ENCODE measurements around the gene MFAP3L. TPM values are rescaled to one million over a fixed set of nuclear protein-coding genes. Genes with fewer than 3 reads are reported as not detected.

MFAP3L gene
- total and polyA plus RNA-seq, 2 donors (not counting 3 experiments of a cell fraction or from before 2014, with no cell fraction given), result 0.22 to 0.23 TPM

- H3K79me2 ChIP-seq (ENCODE audit: control insufficient read depth, insufficient read depth, low read length), result no peaks in the 10 kb centered on the region
- H2AFZ ChIP-seq (ENCODE audit: low read depth, low read length), result no peak overlapping the region
- TF ChIP-seq MYC (IDR thresholded peaks at IDR 0.05; ENCODE audit: low read depth, low read length) (no peak), CTCF (IDR thresholded peaks at IDR 0.05; ENCODE audit: extremely low read depth in 1 of 2, insufficient read depth in 1 of 2, low read depth in 1 of 2, low read length in 2 of 2) (no peak), POLR2A (IDR thresholded peaks at IDR 0.05; ENCODE audit: low read depth, low read length) (no peak), EZH2 (IDR thresholded peaks at IDR 0.05; ENCODE audit: borderline replicate concordance, low read depth, low read length, severe bottlenecking) (no peak), MAX (IDR thresholded peaks at IDR 0.05; ENCODE audit: insufficient read depth, insufficient read length) (no peak), POLR2AphosphoS5 (IDR thresholded peaks at IDR 0.05; ENCODE audit: insufficient read depth, low read depth, low read length) (no peak)
- no peak overlapping the region for H3K9ac ChIP-seq (replicated peaks; ENCODE audit: extremely low read depth, insufficient read depth, low read length)
- H3K36me3 ChIP-seq (ENCODE audit: control insufficient read depth in 2 of 2, extremely low read depth in 1 of 2, insufficient read depth in 2 of 2, low read length in 2 of 2), result no peaks in the 10 kb centered on the region
- no peak for DNase-seq (ENCODE audit: low read depth, low spot score)
- no peak overlapping the region for H3K4me3 ChIP-seq (replicated peaks in 1 of 3; ENCODE audit: insufficient read depth in 1 of 3, low read depth in 1 of 3, low read length in 3 of 3)
- dilution Hi-C loops (cut with MboI; ENCODE audit: extremely low pct_ligation_motif_present, low sequenced_read_pairs), result no loop called here
- ChIA-PET POLR2A (no interaction called here), CTCF (no interaction called here)
- H3K9me1 ChIP-seq (replicated peaks; ENCODE audit: control insufficient read depth, extremely low read depth, insufficient read depth, low read length), result no peaks in the 10 kb centered on the region
- no peaks in the 10 kb centered on the region for H3K9me3 ChIP-seq (replicated peaks; ENCODE audit: control insufficient read depth, insufficient read depth, low read length)
- H4K20me1 ChIP-seq (replicated peaks; ENCODE audit: control insufficient read depth, extremely low read depth, insufficient read depth, low read length), result no peaks in the 10 kb centered on the region
- H3K4me2 ChIP-seq (ENCODE audit: insufficient read depth, low read length), result no peak overlapping the region
- BruUV-seq (replicated peaks), result no TSS peak
- no peak for FAIRE-seq
- no peak overlapping the region for H3K27ac ChIP-seq (ENCODE audit: insufficient read depth, low read depth, low read length)
- H3K4me1 ChIP-seq (ENCODE audit: control insufficient read depth, extremely low read depth, insufficient read depth, low read length), result no peaks in the 10 kb centered on the region
- no peaks in the 10 kb centered on the region for H3K27me3 ChIP-seq (ENCODE audit: control insufficient read depth in 2 of 2, insufficient read depth in 2 of 2, low read length in 2 of 2)
- intact Hi-C loops (cut with micrococcal nuclease), result no loop called here
Observed at GRCh38 chr4:169941141-169941540, 85.1 kb downstream of the MFAP3L start.

- dilution Hi-C loops (cut with MboI; ENCODE audit: extremely low pct_ligation_motif_present, low sequenced_read_pairs) (no loop called here), intact Hi-C loops (cut with micrococcal nuclease) (no loop called here)
- Histone ChIP-seq H3K4me3 (replicated peaks in 1 of 3; ENCODE audit: insufficient read depth in 1 of 3, low read depth in 1 of 3, low read length in 3 of 3) (no peak overlapping the region), H3K27ac (ENCODE audit: insufficient read depth, low read depth, low read length) (no peak overlapping the region), H4K20me1 (replicated peaks; ENCODE audit: control insufficient read depth, extremely low read depth, insufficient read depth, low read length) (no peaks in the 10 kb centered on the region), H3K4me1 (ENCODE audit: control insufficient read depth, extremely low read depth, insufficient read depth, low read length) (no peaks in the 10 kb centered on the region), H3K9me1 (replicated peaks; ENCODE audit: control insufficient read depth, extremely low read depth, insufficient read depth, low read length) (no peaks in the 10 kb centered on the region), H3K9ac (replicated peaks; ENCODE audit: extremely low read depth, insufficient read depth, low read length) (no peak overlapping the region), H2AFZ (ENCODE audit: low read depth, low read length) (no peak overlapping the region), H3K79me2 (ENCODE audit: control insufficient read depth, insufficient read depth, low read length) (no peaks in the 10 kb centered on the region), H3K4me2 (ENCODE audit: insufficient read depth, low read length) (no peak overlapping the region), H3K36me3 (ENCODE audit: control insufficient read depth in 2 of 2, extremely low read depth in 1 of 2, insufficient read depth in 2 of 2, low read length in 2 of 2) (no peaks in the 10 kb centered on the region), H3K27me3 (ENCODE audit: control insufficient read depth in 2 of 2, insufficient read depth in 2 of 2, low read length in 2 of 2) (no peaks in the 10 kb centered on the region), H3K9me3 (replicated peaks; ENCODE audit: control insufficient read depth, insufficient read depth, low read length) (no peaks in the 10 kb centered on the region)
- ChIA-PET CTCF (no interaction called here), POLR2A (no interaction called here)
- FAIRE-seq (no peak), DNase-seq (ENCODE audit: low read depth, low spot score) (no peak)
- TF ChIP-seq EZH2 (IDR thresholded peaks at IDR 0.05; ENCODE audit: borderline replicate concordance, low read depth, low read length, severe bottlenecking), result no peak
- no peak for TF ChIP-seq FOS (IDR thresholded peaks at IDR 0.05; ENCODE audit: borderline replicate concordance, insufficient read depth, low read length)
- TF ChIP-seq CTCF (IDR thresholded peaks at IDR 0.05; ENCODE audit: extremely low read depth in 1 of 2, insufficient read depth in 1 of 2, low read depth in 1 of 2, low read length in 2 of 2), result no peak
- no peak for TF ChIP-seq POLR2A (IDR thresholded peaks at IDR 0.05; ENCODE audit: low read depth, low read length)
- no peak for TF ChIP-seq GATA2 (IDR thresholded peaks at IDR 0.05; ENCODE audit: insufficient read depth, insufficient read length, low read depth, low read length)
- no peak for TF ChIP-seq JUN (IDR thresholded peaks at IDR 0.05; ENCODE audit: borderline replicate concordance, insufficient read depth, insufficient read length, low read depth)
- TF ChIP-seq MAX (IDR thresholded peaks at IDR 0.05; ENCODE audit: insufficient read depth, insufficient read length), result no peak
- TF ChIP-seq POLR2AphosphoS5 (IDR thresholded peaks at IDR 0.05; ENCODE audit: insufficient read depth, low read depth, low read length), result no peak
- no peak for TF ChIP-seq MYC (IDR thresholded peaks at IDR 0.05; ENCODE audit: low read depth, low read length)
- no TSS peak for BruUV-seq (replicated peaks)
Observed at GRCh38 chr4:169940460-169940859, 85.7 kb downstream of the MFAP3L start.

All from endothelial cell of umbilical vein (primary cell).